ENCODE measurements around the gene CFAP99. TPM values are rescaled to one million over a fixed set of nuclear protein-coding genes. Genes with fewer than 3 reads are reported as not detected.

The CFAP99 gene
- total and polyA plus RNA-seq, 2 of the 8 experiments (the other 6 are each of a cell fraction or from before 2014, with no cell fraction given), result not detected

GRCh38 chr4:2408976-2409375 lies 9.8 kb upstream of the CFAP99 start:
- Histone ChIP-seq H3K4me1 (replicated peaks in 1 of 4; ENCODE audit: control insufficient read depth in 3 of 4, insufficient read depth in 4 of 4, low read length in 3 of 4) (peaks cover 8 to 28% (median 20%) of the 10 kb centered on the region in 4 experiments), H2BK12ac (ENCODE audit: low read depth, low read length) (peak overlapping the region; percentile 60; the same call in 1 of the 2 replicates), H2BK120ac (replicated peaks; ENCODE audit: low read depth, low read length) (no peak overlapping the region), H2AFZ (ENCODE audit: low read length) (no peak overlapping the region), H3K9me3 (ENCODE audit: insufficient read depth in 2 of 2, low read depth in 1 of 2, low read length in 1 of 2) (no peaks in the 10 kb centered on the region), H3K27ac (ENCODE audit: low read depth, low read length) (no peak overlapping the region), H2AK5ac (ENCODE audit: low read depth, low read length) (0 out of 2 replicates have a peak overlapping the region, but pooled peaks have one; percentile 11), H3K4me3 (ENCODE audit: extremely low read depth in 1 of 4, insufficient read depth in 2 of 4, low read depth in 3 of 4, low read length in 4 of 4) (no peak overlapping the region), H3K23me2 (ENCODE audit: low read depth, low read length) (peaks cover 6% of the 10 kb centered on the region), H4K8ac (ENCODE audit: extremely low read depth, insufficient read depth, low read length) (no peak overlapping the region), H3K4me2 (ENCODE audit: insufficient read depth in 1 of 2, low read depth in 2 of 2, low read length in 2 of 2) (no peak overlapping the region), H3K14ac (ENCODE audit: insufficient read length) (no peak overlapping the region), H3K4ac (replicated peaks; ENCODE audit: insufficient read length, low read depth, low read length) (no peak overlapping the region), H4K91ac (replicated peaks; ENCODE audit: insufficient read length, low read length) (no peak overlapping the region), H3K9ac (replicated peaks in 1 of 4; ENCODE audit: extremely low read depth in 1 of 4, low read depth in 3 of 4, low read length in 3 of 4) (no peak overlapping the region), H3K18ac (ENCODE audit: extremely low read depth, low read length) (no peak overlapping the region; the same call in 1 of the 2 replicates), H3K36me3 (ENCODE audit: control insufficient read depth in 2 of 4, insufficient read depth in 4 of 4, low read length in 3 of 4) (no peaks in the 10 kb centered on the region), H3K79me2 (ENCODE audit: control insufficient read depth in 1 of 2, insufficient read depth in 2 of 2, low read length in 2 of 2) (no peaks in the 10 kb centered on the region), H2BK20ac (ENCODE audit: low read length) (no peak overlapping the region), H3K27me3 (replicated peaks in 1 of 4; ENCODE audit: control insufficient read depth in 3 of 4, extremely low read depth in 1 of 4, insufficient read depth in 3 of 4, low read length in 3 of 4) (peaks cover 0 to 6% (median 0%) of the 10 kb centered on the region in 4 experiments; a peak in 4 of 7 replicates), H4K20me1 (replicated peaks in 1 of 2; ENCODE audit: control insufficient read depth in 1 of 2, insufficient read depth in 2 of 2, low read length in 2 of 2) (no peaks in the 10 kb centered on the region), H3K23ac (ENCODE audit: insufficient read length) (no peak overlapping the region), H3K79me1 (ENCODE audit: low read depth, low read length) (peaks cover 6% of the 10 kb centered on the region; the same call in 1 of the 2 replicates), H4K5ac (ENCODE audit: insufficient read length, low read depth, low read length) (no peak overlapping the region), H2BK15ac (ENCODE audit: low read length) (no peak overlapping the region), H2BK5ac (ENCODE audit: low read depth, low read length) (no peak overlapping the region), H3K56ac (replicated peaks; ENCODE audit: insufficient read length, low read depth, low read length) (no peak overlapping the region)
- ChIA-PET CTCF (ENCODE audit: partially characterized antibody) (interaction anchor here (0.6 to 1.5 kb wide), 4 partner anchors 11 to 32 kb away, joined by 3 to 5 read pairs (median 3); no protein-coding TSS in a partner anchor), POLR2A (ENCODE audit: partially characterized antibody) (interaction anchor here (1.0 to 1.4 kb wide), 2 partner anchors 9 to 10 kb away, joined by 4 to 5 read pairs; partner anchors contain the start of genes CFAP99 and ZFYVE28)
- DNase-seq (ENCODE audit: low read depth in 1 of 2, low spot score in 2 of 2) (no peak), FAIRE-seq (no peak)
- no peak for TF ChIP-seq USF2 (IDR thresholded peaks at IDR 0.05; ENCODE audit: low read length)
- no peak for TF ChIP-seq SP1 (IDR thresholded peaks at IDR 0.05; ENCODE audit: low read depth, low read length)
- no peak for TF ChIP-seq SP2 (IDR thresholded peaks at IDR 0.05; ENCODE audit: low read length)
- TF ChIP-seq TEAD4 (IDR thresholded peaks at IDR 0.05; ENCODE audit: low read depth, low read length), result no peak
- no peak for TF ChIP-seq MAX (IDR thresholded peaks at IDR 0.05)
- TF ChIP-seq EP300 (IDR thresholded peaks at IDR 0.05; ENCODE audit: borderline replicate concordance in 1 of 2, low read depth in 2 of 2, low read length in 2 of 2), result no peak
- TF ChIP-seq HDAC2 (IDR thresholded peaks at IDR 0.05; ENCODE audit: borderline replicate concordance in 1 of 2, low read depth in 2 of 2, low read length in 2 of 2), result no peak
- TF ChIP-seq RNF2 (IDR thresholded peaks at IDR 0.05; ENCODE audit: borderline replicate concordance, low read depth, low read length, missing control alignments, poor library complexity, severe bottlenecking), result no peak
- 89% methylated on average over 5 of the region's 10 CpGs; no CpG with 5 or more reads in 1 of the 2 experiments for WGBS, 2 experiments (ENCODE audit: extremely low coverage in 1 of 2, insufficient coverage in 1 of 2, insufficient read length in 1 of 2, insufficient replicate concordance in 2 of 2, low coverage in 1 of 2, low lambda C conversion rate in 2 of 2, missing lambda C conversion rate in 1 of 2)

All from H1 (cell line).